ENCODE measurements around the gene BANP.
"Not testable (repeated sequence)": the region's sequence is repeated elsewhere in the genome, so short reads cannot be mapped to it uniquely, and the experiment has no call there.

Gene BANP

GRCh38 chr16:88089632-88090376 is 138.6 kb downstream of the BANP start:
- ATAC-seq: not testable (repeated sequence)

GRCh38 chr16:88090377-88091175 is 139.3 kb downstream of the BANP start:
- ATAC-seq: not testable (repeated sequence)

- not testable (repeated sequence) for ATAC-seq
Observed at GRCh38 chr16:88091221-88091971, 140.2 kb downstream of the BANP start.

GRCh38 chr16:88091972-88092302 is 140.7 kb downstream of the BANP start:
- ATAC-seq: not testable (repeated sequence)

- ATAC-seq: not testable (repeated sequence)
Observed at GRCh38 chr16:88092791-88093555, 141.7 kb downstream of the BANP start.

- not testable (repeated sequence) for ATAC-seq
Observed at GRCh38 chr16:88093556-88094252, 142.5 kb downstream of the BANP start.

GRCh38 chr16:88094253-88094575 is 143.0 kb downstream of the BANP start:
- ATAC-seq: not testable (repeated sequence)

GRCh38 chr16:88094900-88095299 is 143.7 kb downstream of the BANP start:
- ATAC-seq: not testable (repeated sequence)

GRCh38 chr16:88096659-88097058 is 145.4 kb downstream of the BANP start:
- ATAC-seq: not testable (repeated sequence)

GRCh38 chr16:88098731-88099562 is 147.7 kb downstream of the BANP start:
- ATAC-seq: not testable (repeated sequence)

- no peak for ATAC-seq
Observed at GRCh38 chr16:88099563-88099890, 148.3 kb downstream of the BANP start.

- ATAC-seq: not testable (repeated sequence)
Observed at GRCh38 chr16:88099956-88100355, 148.7 kb downstream of the BANP start.

GRCh38 chr16:88100801-88101622 is 149.8 kb downstream of the BANP start:
- ATAC-seq: not testable (repeated sequence)

GRCh38 chr16:88101623-88102105 is 150.4 kb downstream of the BANP start:
- ATAC-seq: not testable (repeated sequence)

GRCh38 chr16:88102597-88102996 is 151.4 kb downstream of the BANP start:
- no peak for ATAC-seq

GRCh38 chr16:88103011-88103410 is 151.8 kb downstream of the BANP start:
- no peak for ATAC-seq

GRCh38 chr16:88103581-88104188 is 152.5 kb downstream of the BANP start:
- ATAC-seq: no peak

- not testable (repeated sequence) for ATAC-seq
Observed at GRCh38 chr16:88104363-88104762, 153.1 kb downstream of the BANP start.

- not testable (repeated sequence) for ATAC-seq
Observed at GRCh38 chr16:88105574-88106140, 154.4 kb downstream of the BANP start.

Measured in activated CD4-positive, CD25-positive, alpha-beta regulatory T cell treated with anti-CD3 and anti-CD28 coated beads, Interleukin-2, amount 50 U/mL, for 24 hours (primary cell).